Activated CD4-positive, alpha-beta T cell treated with anti-CD3 and anti-CD28 coated beads, Interleukin-2, amount 50 U/mL, for 16 hours (primary cell): Measurements from ENCODE around the gene CHST1.

Experiments used
- DNase-seq: peaks from one replicate; pipeline ENCODE4 v3.0.0-alpha.2; 2020

Gene CHST1

DNA sequence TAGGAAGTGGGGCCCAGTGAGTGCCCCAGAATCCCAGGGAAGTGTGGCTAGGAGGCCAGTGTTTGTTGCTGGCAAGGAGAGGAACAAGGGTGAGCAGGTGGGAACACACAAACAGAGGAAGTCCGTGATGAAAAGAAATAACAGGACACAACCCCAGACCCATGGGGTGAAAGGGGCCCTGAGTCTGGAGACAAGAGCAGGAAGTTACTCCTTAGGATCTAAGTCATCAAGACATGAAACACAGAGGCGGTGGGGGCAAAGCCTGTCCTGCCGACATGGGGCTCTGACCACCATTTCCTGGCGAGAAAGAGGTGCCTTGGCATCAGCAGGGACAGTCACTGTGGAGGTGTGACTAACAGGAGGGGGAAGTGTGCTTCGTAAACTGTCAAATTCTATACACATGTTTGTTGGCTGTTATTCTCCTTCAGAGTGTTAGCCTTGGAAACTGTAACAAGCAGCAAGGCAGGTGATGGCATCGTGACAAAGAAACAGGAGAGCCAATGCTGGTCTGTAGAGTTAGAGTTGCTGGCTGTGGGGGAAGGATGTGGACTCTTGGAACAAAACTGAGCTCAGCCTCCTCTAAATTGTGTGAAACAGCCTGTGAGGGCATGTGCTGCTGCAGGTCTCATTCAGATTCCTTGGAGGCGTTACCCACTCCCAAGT lies 21.7 kb downstream of the CHST1 start:
- no peak for DNase-seq

DNA sequence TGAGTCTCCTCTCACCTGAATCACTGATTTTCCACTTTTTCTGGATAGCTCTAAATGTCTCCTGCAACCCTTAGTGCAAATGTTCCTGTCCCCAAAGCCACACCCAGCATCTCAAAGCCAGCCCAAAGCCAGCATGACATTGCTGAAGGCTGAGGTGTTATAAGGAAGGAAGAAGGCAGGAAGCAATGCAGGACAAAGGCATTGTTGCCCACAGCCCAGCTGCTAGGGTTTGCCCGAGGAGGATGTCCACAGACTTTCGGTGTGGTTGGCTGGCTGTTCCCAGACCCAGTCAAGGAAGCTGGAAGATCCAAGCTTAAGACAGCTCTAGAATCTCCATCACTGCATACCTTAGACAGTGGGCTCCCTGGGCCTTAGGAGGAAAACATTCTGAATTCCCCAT lies 23.5 kb downstream of the CHST1 start:
- DNase-seq = no peak

DNA sequence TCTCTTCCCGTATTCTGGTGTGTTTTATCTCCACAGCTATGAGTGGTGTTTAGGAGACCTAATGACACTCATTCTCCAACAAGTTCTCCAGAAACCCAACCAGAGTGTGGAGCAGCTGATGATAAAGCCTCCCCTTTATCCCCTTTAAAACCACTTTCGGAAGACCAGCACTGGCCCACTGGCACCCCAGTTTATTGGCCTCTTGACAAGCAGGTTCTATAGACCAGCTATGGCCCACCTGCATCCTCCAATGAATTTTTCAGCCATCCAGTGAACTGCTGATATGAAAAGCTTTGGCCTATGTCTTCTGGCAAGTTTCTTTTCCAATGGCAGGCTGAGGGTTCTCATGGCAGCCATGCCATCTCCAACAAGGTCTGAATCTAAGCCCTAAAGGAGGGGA lies 27.4 kb downstream of the CHST1 start:
- DNase-seq = no peak

DNA sequence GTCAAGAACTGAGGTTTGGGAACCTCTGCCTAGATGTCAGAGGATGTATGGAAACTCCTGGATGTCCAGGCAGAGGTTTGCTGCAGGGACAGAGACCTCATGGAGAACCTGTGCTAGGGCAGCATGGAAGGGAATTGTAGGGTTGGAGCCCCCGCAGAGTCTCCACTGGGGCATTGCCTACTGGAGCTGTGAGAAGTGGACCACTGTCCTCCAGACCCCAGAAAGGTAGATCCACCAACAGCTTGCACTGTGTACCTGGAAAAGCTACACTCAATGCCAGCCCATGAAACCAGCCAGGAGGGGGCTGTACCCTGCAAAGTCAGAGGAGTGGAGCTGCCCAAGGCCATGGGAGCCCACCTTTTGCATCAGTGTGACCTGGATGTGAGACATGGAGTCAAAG lies 29.5 kb downstream of the CHST1 start:
- no peak for DNase-seq

DNA sequence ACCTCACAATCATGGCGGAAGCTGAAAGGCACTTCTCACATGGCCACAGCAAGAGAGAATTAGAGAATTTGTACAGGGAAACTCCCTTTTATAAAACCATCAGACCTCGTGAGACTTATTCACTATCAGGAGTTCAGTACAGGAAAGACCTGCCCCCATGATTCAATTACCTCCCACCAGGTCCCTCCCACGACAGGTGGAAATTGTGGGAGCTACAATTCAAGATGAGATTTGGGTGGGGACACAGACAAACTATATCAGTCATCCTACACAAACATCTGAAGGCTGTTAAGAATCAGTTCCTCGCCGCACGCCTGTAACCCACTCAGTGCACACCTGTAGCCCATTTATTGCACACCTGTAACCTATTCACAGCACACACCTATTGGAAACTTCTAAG lies 39.8 kb downstream of the CHST1 start:
- no peak for DNase-seq

DNA sequence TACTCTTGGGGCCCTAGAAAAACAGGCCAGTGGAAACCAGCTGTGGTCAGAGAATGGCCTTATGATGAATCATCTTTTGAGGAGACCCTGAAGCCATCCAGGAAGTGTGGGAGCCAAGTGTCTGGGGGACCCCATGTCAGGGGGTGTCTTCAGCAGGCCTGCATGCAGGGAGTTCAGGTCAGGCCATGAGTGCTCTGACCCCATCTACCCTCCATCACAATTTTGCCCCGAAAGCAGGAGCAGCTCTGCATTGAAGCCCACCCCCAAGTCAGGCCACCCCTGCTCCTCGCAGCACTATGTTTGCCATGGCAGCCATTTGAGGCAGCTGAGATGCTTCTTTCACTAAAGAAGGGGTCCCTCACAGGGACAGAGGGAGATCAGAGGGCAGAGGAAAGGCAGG lies 41.3 kb downstream of the CHST1 start:
- no peak for DNase-seq

DNA sequence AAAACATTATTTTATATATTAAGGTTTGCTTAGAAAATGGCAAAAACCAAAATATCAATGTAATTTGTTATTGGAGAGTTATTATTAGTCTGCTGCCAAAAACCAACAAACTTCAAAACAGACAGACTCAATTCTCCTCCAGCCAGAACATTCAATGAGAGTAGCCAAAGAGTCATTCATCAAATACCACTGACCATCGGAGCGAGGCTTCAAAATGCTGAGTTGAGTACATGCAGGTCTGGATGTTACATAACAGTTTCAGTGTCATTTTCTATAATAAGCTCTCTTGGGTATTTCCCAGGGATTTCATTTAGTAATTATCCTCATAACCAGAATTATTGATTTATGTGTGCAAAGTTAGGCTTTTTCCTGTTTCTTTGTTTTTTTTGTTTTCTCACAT lies 42.6 kb downstream of the CHST1 start:
- no peak for DNase-seq

DNA sequence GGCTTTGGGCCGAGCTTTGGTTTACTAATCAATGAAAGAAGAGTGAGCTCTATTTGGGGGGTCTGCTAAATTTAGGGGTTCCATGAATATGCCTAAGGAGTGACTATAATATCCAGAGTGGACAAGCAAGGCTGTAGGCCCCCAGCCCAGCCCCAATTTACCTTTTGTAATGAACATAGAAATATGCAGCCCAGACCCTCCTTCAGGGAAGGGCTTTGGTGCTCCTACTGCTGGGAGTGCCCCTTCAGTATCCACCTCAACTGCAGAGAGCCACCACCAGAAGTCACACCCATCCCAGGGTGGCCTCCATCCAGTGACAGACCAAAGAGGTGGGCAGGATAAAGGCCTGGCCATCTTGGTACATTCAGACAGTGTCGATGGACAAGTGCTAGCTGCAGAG lies 43.1 kb downstream of the CHST1 start:
- no peak for DNase-seq

DNA sequence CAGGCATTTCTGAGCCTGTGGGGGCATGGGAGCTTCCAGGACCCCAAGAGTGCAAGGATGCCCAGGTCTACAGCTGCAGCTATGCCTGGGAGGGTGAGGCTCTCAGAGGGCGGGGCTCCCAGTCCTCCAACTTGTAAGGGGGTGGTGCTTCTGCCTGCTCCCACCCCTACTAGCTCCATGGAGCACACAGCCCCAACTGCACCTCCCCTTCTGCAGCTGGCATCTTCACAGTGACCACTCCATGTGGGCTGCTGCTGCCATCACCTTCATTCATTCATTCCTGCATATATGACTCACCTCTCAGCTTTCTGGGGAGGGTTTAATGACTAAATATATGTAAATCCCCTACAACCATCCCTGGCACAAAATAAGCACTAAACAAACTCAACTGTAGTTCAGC lies 43.8 kb downstream of the CHST1 start:
- no peak for DNase-seq

DNA sequence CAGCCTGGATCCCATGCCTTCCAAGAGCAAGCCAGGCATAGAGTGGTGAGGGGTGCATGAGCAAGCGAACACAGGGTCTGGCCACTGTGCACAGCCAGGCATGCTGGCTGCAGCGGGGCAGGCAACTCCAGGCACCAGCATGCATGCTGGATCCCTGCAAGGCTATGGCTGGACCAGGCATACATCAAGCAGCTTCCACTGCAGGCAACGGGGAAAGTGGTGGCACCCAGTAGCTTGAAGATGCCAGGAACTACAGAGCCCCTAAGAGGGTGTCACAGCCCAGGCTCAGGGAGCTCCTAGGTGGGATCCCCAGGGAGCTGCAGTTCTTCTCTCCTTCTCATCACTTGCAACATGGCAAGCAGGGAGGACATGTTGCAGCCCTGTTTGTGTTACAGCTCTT lies 45.2 kb downstream of the CHST1 start:
- no peak for DNase-seq

DNA sequence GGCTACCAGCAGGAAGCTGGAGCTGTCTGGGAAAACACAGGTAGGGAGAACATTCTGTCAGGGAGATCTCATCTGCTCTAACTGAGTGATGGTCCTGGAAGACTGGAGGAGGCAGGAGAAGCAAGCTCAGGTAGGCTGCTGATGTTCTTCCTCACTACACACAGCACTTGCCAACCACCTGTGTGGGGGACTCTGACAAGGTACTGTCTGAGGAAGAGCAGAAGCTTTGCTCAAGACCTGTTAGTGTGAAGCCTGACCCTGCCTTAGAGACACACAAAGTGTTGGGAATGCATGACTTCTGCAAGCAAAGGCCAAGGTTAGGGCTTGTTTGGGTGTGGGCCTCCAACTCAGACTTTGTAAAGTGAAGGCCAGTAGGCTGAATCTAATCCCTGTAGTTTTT lies 46.5 kb downstream of the CHST1 start:
- no peak for DNase-seq

DNA sequence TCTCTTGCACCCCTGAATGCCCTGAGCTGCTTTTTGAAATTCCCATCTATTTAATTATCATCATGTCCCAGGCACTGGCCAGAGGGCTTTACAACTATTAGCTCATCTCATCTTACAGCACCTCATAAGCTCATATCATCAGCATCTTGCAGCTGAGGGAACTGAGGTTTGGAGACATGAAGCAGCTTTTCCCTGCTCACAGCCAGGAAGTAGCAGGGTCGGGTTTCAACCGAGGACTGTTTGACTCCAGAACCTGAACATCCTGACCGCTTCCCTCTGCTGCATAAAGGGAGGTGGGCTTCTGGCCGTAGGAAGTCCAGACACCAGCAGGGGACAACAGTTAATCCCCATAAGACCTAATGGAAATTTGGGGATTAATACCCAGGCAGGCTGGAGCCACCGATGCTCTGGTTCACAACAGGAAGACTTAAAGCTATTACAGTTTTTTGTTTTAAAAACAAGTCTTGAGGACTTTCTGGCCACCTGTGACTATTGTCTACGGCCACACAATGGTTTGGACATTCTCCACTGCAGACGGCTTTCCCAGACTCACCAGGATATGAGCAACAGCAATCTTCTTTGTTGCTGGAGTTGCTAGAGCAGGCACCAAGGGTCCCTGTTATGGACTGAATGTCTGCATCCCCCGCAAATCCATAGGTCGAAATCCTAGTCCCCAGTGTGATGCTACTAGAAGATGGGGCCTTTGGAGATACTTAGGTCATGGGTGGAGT lies 47.4 kb downstream of the CHST1 start:
- no peak for DNase-seq

DNA sequence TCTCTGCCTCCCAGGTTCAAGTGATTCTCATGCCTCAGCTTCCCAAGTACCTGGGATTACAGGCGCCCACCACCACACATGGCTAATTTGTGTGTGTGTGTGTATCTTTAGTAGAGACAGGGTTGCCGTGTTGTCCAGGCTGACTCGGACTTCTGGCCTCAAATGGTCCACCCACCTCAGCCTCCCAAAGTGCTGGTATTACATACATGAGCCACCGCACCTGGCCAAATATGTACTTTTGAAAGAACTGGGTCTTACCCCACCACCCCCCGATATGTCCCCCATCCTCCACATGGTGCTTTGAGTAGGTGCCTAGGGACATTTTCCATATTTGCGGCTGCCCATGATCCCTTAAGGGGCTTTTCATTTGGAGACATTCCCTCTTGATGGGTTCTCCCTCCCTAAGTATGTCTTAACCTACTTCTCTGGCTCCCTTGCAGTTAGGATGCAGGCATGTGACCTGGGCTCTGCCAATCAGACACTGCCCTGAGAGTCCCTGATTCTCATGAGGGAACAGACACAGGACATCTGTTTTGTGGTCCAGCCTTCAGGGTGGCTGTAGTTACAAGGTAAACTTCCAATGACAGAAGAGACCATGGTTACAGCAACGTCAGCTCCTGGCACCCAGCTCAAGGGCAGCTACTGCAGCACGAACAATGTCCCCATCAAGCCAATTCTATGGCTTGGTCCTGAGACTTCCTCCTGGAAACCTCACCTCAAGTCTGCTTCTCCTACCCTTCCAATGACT lies 48.4 kb downstream of the CHST1 start:
- DNase-seq = no peak

DNA sequence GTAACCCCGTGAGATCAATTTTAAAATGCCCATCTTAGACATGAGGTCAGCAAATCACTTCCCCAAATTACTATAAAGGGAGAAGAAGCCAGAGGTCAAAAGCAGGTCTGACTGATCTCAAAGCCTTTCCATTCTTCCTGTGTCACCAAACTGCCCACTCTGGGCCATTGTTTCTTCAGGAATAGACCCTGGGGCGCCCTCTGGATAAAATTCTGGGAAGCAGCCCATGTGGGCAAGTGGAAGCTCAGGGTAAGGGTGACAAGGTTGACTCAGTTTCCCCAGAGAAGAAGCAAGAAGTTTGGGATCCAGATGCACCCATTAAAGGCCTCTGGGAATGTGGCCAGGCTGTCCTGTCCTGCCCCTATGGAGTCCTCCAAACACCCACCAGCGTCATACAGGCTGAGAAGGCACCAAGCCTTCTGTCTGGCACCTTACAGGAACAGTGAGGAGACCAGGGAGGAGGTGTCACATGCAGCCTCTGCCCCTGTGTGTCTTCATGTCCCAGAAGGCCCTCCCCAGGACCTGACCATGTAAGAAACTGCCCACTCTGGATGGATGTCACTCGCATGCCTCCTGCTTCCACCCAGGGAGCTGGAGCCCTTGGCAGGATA lies 50.1 kb downstream of the CHST1 start:
- no peak for DNase-seq

DNA sequence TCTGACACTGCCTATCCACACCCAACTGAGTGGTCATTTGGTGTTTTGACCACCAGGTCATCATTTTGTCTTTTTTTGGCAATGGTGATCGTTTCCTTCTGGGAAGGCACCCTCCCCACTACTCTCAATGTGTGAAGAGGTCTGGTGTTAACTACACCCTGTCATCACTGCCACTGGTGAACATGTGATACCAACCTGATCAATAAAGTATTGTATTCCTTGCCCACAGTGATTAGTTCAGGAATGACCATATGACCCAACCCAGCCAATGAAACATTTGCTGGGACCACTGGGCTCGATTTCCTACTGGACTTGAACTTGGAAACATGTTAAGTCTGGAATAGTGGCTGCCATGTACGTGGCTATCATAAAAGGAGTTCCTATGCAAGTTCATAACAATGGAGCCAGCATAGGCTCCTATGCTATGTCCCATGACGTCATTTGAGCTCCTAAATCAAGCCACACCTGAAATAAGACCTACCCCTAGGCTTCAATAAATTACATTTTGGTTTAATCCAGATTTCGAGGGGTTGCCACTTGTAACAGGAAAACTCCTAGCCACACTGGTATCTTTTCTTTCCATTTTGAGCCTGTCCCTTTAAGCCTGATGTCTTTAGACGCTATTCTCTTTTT lies 51.1 kb downstream of the CHST1 start:
- no peak for DNase-seq

DNA sequence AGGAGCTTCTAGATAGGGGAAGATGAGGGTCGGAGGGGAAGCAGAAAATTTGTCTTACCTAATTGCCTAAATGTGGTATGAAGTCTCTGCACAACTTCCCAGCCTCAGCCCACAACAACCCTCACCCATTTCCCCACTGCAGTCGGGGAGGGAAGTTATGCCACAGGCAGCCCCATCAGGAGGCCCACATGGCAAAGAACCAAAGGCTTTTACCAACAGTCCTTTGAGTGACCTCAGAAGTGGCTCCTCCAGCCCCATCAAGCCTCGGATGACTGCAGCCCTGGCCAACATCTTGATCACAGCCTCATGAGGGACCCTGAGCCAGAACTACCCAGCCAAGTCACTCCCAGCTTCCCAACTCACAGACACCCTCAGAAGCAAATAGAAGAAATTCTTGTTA lies 54.8 kb downstream of the CHST1 start:
- DNase-seq = no peak

DNA sequence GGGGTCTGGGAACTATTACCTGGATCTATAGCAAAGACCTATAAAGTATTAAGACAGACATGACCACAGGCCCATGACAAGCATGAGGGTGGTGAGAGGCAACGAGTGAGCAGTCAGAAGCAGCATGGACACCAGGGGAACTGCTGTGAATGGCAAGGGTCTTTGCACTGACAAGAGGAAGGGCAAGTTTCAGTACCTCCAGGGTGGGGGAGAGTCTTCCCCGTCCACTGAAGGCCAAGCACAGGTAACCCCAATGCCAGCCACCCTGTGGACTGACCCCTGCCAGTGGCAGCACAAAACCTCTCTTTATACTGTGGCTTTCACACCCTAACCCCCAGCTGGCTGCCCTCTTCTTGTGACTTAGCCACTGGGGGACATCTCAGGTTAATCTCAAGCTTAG lies 55.5 kb downstream of the CHST1 start:
- no peak for DNase-seq

DNA sequence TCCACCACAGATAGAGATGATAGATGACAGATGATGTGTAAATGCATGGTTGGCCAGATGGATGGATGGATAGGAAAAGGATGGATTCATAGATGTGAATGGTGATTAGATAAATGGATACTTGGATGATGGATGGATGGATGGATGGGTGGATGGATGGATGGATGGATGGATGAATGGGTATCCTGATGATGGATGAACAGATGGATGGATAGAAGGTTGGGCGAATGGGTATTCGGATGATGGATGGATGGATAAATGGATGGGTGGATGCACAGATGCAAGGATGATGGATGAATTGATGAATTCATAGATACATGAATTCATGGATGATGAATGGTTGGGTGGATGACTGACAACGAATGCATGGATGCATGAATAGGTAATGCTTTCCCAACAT lies 56.1 kb downstream of the CHST1 start:
- DNase-seq = no peak

DNA sequence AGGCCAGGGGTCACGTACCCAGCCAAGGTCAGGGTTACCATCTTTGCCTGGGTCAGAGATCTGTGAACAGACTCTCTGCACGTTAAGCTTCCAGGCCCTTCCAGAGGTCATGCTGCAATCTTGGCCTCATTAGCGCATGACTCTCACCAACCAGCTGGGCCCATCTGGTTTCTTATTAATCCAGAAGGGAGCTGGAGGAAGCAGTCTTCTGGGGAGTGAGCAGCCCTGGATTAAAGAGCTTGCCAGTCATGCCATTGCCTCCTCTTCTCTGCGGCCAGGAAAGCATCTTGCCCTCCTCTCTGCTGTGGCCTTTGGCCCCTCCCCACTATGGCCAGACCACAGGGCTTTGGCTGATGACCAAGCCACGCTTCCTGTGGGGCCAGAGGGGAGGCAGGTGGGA lies 57.4 kb downstream of the CHST1 start:
- DNase-seq = no peak

DNA sequence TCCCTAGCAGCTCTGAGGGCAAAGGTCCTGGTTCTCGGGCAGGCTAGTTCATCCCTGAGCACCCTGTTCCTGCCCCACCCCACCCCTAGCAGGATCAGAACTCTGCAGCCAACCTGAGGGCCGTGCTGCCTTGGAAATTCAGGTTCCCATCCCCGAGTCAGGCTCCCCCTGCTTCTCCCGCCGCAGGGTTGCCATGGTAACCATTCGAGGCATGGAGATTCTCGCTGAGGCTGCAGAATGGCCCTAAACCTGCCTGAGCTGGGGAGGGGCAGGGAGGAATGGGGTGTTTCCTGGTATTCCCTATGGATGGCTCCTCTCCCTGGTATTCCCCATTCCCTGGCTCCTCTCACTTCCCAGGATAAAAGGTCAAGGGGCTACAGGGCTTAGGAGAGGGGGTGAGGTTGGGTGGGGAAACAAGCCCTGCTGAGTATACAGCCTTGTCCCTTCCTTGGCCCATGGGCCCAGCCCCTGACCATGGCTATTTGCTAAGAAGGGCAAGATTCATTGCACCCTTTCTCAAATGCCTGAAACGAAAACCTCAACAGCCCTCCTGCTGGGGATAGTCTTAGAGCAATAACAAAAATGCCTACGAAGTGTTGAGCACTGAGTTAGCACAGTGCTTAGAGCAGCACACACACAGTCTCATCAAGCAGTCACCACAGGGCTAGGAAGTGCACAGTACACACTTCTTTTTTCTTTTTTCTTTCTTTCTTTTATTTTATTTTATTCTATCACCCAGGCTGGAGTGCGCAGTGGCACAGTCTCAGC lies 58.7 kb downstream of the CHST1 start:
- no peak for DNase-seq

DNA sequence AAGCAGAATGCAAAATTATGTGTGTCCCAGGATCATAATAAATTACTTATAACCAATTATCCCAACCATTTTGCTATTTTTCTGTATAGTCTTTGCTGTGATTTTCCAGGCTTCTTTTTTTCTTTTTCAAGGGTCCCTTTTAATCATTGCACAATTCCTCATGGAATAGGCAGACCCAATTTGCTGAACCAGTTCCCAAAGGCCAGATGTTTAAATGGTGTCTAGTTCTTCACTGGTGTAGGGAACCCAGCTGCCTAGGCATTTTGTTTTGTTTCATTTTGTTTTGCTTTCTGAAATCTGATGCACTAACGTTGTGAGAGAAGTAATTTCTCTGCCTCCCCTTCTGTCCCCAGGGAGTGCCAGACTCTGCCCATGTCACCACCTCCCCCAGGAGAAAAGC lies 60.4 kb downstream of the CHST1 start:
- DNase-seq = no peak

DNA sequence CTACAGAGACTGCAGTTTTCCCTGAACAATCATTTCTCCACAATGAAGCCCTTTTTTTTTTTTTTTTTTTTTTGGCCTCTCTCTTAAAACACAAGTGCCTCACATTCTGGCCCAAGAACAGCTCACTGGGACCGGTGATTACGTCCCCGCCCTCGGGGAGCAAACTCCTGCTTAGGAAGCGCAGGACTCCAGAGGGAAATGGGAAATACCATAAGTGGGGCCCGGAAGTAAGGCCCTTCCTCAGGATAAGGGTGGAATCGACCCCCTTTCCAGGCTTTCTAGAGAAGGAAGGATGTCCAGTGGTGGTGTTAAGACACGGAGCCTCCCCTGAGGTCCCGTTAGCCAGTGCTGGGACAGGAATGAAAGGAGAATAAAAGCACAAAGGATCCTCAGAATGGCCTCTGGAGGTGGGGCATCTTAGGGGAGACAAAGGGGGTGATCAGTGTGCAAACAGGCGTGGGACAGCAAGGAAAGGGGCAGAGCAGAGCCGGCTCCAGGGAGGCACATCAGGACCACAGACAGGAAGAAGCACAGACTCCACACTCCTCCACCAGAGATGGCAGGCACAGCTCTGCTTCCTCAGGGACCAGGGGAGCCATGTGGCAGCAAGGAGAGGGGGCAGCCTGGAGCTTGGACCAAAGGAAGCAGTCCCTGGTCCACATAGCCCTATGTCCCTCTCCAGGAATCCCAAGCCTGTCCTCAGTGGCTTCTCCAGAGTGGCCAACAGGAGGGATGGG lies 61.3 kb downstream of the CHST1 start:
- DNase-seq = no peak
